Neural progenitor cell (in vitro differentiated cells): Measurements from ENCODE around the gene MMP25. TPM values are rescaled to one million over a fixed set of nuclear protein-coding genes. Genes with fewer than 3 reads are reported as not detected.

Experiments used
- DNase-seq: peaks from one replicate; pipeline ENCODE4 v3.0.0-alpha.2; 2016; ENCODE audit warnings: low spot score
- H2AFZ ChIP-seq: fragments of 200-600 bp; sonication (generic); replicated peaks from 2 replicates; pipeline ENCODE4 v1.6.1; 2016; ENCODE audit warnings: antibody characterized with exemption
- H3F3A ChIP-seq: fragments of 200-600 bp; sonication (generic); 2 replicates; pipeline ENCODE4 v1.6.1; 2016; ENCODE audit warnings: antibody characterized with exemption, low read depth
- H3K27ac ChIP-seq: fragments of 200-600 bp; sonication (generic); 2 replicates; pipeline ENCODE4 v1.5.1; 2016; ENCODE audit warnings: mild to moderate bottlenecking
- H3K27me3 ChIP-seq: fragments of 200-600 bp; sonication (generic); 2 replicates; pipeline ENCODE4 v1.6.1; 2016; ENCODE audit warnings: mild to moderate bottlenecking, moderate library complexity
- H3K36me3 ChIP-seq: fragments of 200-600 bp; sonication (generic); 2 replicates; pipeline ENCODE4 v1.5.1; 2016
- H3K4me1 ChIP-seq: fragments of 200-600 bp; sonication (generic); 2 replicates; pipeline ENCODE4 v1.6.1; 2016; ENCODE audit warnings: mixed run types
- H3K4me2 ChIP-seq: fragments of 200-600 bp; sonication (generic); 2 replicates; pipeline ENCODE4 v1.6.1; 2016
- H3K4me3 ChIP-seq: fragments of 200-600 bp; sonication (generic); 2 replicates; pipeline ENCODE4 v1.5.1; 2016
- H3K79me2 ChIP-seq: fragments of 200-600 bp; sonication (generic); 2 replicates; pipeline ENCODE4 v1.6.1; 2016; ENCODE audit warnings: low read depth
- H3K9ac ChIP-seq: fragments of 200-600 bp; sonication (generic); 2 replicates; pipeline ENCODE4 v1.6.1; 2016
- H3K9me3 ChIP-seq: fragments of 200-600 bp; sonication (generic); 2 replicates; pipeline ENCODE4 v1.5.1; 2016; ENCODE audit warnings: low read depth
- H4K20me1 ChIP-seq: fragments of 200-600 bp; sonication (generic); 2 replicates; pipeline ENCODE4 v1.6.1; 2016; ENCODE audit warnings: low read depth
- H3K27ac Mint-ChIP-seq: 3 replicates; pipeline ENCODE4 v1.8.0; 2021; ENCODE audit warnings: mixed read lengths
- H3K27me3 Mint-ChIP-seq: 2 replicates; pipeline ENCODE4 v1.8.0; 2022; ENCODE audit warnings: low read depth, mild to moderate bottlenecking, inconsistent platforms, moderate library complexity, mixed read lengths; ENCODE audit not compliant: insufficient read depth
- H3K36me3 Mint-ChIP-seq: 3 replicates; pipeline ENCODE4 v1.8.0; 2021; ENCODE audit warnings: mixed read lengths
- H3K4me1 Mint-ChIP-seq: 3 replicates; pipeline ENCODE4 v1.8.0; 2021; ENCODE audit warnings: mixed read lengths
- H3K4me3 Mint-ChIP-seq: 3 replicates; pipeline ENCODE4 v1.8.0; 2021; ENCODE audit warnings: mild to moderate bottlenecking, moderate library complexity, mixed read lengths
- H3K9me3 Mint-ChIP-seq: 3 replicates; pipeline ENCODE4 v1.8.0; 2020; ENCODE audit warnings: mixed read lengths
- EZH2 ChIP-seq: fragments of 200-600 bp; sonication (generic); IDR thresholded peaks from 2 replicates; pipeline ENCODE4 v1.6.1; 2017; ENCODE audit warnings: antibody characterized with exemption, mild to moderate bottlenecking, moderate library complexity
- EZH2phosphoT487 ChIP-seq: fragments of 200-600 bp; sonication (generic); IDR thresholded peaks from 2 replicates; pipeline ENCODE4 v1.6.1; 2017; ENCODE audit warnings: antibody characterized with exemption
- total RNA-seq: library from RNA; depleted of rRNA; stranded (reverse); fragments of >200 nt; gene quantifications from 2 replicates; pipeline ENCODE4 v1.2.3, GENCODE V29; 2015; ENCODE audit warnings: low replicate concordance
- TF ChIP-seq, protein P1 (sequence below): fragments of 200-600 bp; sonication (generic); IDR thresholded peaks from 2 replicates; pipeline ENCODE4 v1.5.1; 2017; ENCODE audit warnings: antibody characterized with exemption, mild to moderate bottlenecking

Gene MMP25
- total RNA-seq, 1 donor from 2014 or later, result 0.58 TPM

DNA sequence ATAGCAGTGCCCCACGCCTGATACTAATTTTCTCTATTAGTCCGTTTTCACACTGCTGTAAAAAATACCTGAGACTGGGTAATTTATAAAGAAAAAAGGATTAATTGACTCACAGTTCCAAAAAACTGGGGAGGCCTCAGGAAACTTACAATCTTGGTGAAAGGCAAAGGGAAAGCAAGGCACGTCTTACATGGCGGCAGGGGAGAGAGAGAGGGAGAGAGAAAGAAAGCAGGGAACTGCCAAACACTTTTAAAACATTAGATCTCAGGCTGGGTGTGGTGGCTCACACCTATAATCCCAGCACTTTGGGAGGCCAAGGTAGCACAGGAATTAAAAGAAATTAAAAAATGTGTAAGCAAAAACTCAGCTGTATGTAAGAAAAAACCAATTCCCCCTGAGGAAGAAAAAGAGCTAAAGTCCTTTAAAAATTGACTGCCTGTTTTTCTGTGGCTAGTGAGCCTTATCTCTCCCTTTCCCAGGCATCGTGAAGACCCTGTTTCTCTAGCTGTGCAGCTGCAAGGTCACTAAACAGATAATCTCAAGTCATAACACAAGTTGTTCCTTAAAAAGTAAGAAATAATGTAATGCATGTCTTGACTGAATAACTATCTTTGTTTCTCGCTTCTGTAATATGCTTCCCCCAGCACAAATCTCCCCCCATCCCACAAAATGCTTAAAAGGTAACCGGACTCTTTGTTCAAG lies 38.8 kb downstream of the MMP25 start:
- Mint-ChIP-seq H3K27me3 (peaks cover 10% of the 10 kb centered on the region), H3K4me3 (no peak overlapping the region), H3K27ac (no peak overlapping the region), H3K4me1 (peaks cover 32% of the 10 kb centered on the region), H3K9me3 (peaks cover 2% of the 10 kb centered on the region), H3K36me3 (no peaks in the 10 kb centered on the region)
- Histone ChIP-seq H3K4me2 (no peak overlapping the region), H3K79me2 (no peaks in the 10 kb centered on the region), H3K9me3 (no peaks in the 10 kb centered on the region), H3K36me3 (no peaks in the 10 kb centered on the region), H3K4me1 (peaks cover 6% of the 10 kb centered on the region), H2AFZ (no peak overlapping the region), H3K27me3 (no peaks in the 10 kb centered on the region), H3K4me3 (no peak overlapping the region), H3K9ac (no peak overlapping the region), H4K20me1 (no peaks in the 10 kb centered on the region), H3K27ac (no peak overlapping the region), H3F3A (peaks cover 12% of the 10 kb centered on the region)
- TF ChIP-seq EZH2phosphoT487, result no peak
- TF ChIP-seq, protein P1, sequence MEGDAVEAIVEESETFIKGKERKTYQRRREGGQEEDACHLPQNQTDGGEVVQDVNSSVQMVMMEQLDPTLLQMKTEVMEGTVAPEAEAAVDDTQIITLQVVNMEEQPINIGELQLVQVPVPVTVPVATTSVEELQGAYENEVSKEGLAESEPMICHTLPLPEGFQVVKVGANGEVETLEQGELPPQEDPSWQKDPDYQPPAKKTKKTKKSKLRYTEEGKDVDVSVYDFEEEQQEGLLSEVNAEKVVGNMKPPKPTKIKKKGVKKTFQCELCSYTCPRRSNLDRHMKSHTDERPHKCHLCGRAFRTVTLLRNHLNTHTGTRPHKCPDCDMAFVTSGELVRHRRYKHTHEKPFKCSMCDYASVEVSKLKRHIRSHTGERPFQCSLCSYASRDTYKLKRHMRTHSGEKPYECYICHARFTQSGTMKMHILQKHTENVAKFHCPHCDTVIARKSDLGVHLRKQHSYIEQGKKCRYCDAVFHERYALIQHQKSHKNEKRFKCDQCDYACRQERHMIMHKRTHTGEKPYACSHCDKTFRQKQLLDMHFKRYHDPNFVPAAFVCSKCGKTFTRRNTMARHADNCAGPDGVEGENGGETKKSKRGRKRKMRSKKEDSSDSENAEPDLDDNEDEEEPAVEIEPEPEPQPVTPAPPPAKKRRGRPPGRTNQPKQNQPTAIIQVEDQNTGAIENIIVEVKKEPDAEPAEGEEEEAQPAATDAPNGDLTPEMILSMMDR, result no peak
- no peak for TF ChIP-seq EZH2
- DNase-seq, result no peak

DNA sequence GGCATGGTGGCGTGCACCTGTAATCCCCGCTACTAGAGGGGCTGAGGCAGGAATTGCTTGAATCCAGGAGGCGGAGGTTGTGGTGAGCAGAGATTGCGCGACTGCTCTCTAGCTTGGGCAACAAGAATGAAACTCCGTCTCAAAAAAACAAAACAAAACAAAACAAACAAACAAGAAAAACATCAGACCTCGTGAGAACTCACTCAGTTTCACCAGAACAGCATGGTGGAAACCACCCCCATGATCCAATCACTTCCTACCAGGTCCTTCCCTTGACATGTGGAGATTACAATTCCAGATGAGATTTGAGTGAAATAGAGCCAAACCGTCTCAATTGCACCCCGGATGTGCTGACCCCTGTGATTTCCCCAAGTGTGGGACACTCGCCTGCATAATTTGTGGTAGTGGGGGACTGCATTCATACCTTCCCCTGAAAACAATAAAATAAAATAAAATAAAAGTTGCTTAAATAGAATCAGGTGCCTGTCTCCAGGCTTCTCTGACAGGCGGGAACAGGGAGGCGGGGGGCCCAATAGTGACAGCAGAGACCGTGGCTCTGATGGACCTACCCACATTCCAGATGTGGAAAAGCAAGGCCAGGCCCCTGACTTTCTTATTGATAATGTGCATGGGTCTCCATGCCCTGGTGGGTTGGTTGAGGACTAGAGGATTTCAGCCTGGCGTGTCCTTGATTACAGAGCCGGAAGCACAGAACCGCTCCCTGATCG lies 39.7 kb downstream of the MMP25 start:
- TF ChIP-seq, protein P1, result no peak
- TF ChIP-seq EZH2 (no peak), EZH2phosphoT487 (no peak)
- no peak overlapping the region for H3K4me2 ChIP-seq
- H3K36me3 ChIP-seq, result no peaks in the 10 kb centered on the region
- no peak overlapping the region for H2AFZ ChIP-seq
- Mint-ChIP-seq H3K9me3 (no peaks in the 10 kb centered on the region), H3K27me3 (peaks cover 10% of the 10 kb centered on the region), H3K4me1 (peaks cover 29% of the 10 kb centered on the region), H3K27ac (no peak overlapping the region), H3K36me3 (no peaks in the 10 kb centered on the region), H3K4me3 (peak overlapping the region; percentile 38)
- H3K9me3 ChIP-seq, result no peaks in the 10 kb centered on the region
- peaks cover 6% of the 10 kb centered on the region for H3K4me1 ChIP-seq
- peaks cover 12% of the 10 kb centered on the region for H3F3A ChIP-seq
- no peak overlapping the region for H3K9ac ChIP-seq
- H3K79me2 ChIP-seq, result no peaks in the 10 kb centered on the region
- H3K27me3 ChIP-seq, result no peaks in the 10 kb centered on the region
- no peak overlapping the region for H3K27ac ChIP-seq
- DNase-seq, result no peak
- H4K20me1 ChIP-seq, result no peaks in the 10 kb centered on the region
- no peak overlapping the region for H3K4me3 ChIP-seq

DNA sequence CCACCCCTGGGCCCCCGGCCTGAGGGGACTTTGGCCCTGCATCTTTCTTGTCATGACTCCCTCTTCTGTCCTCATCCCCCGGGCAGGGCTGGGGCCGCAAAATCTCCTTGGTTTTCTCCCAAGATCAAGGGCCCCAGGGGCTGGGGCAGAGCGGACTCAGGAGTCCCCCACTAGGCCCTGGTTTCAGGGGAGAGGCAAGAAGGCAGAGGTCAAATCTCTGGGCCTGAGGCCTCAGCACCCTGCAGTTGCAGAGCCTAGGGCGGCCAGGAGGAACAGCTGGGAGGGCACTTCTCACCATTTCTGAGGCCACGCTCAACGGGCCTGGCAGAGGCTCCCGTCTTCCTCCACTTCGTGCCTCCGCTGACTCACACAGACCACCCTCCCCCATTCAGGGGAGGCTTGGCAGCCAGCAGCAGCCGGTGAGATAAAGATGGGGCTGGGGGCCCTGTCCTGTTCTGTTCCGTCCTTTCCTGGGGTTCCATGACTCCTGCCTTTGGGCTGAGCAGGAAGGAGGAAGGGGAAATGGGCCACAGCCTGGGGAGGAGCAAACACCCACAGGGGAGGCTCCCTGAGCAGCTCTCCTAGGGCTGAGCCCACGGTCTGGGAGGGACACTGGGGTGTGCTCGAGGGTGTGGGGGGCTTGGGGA lies 40.4 kb downstream of the MMP25 start:
- Histone ChIP-seq H2AFZ (no peak overlapping the region), H3K4me1 (peaks cover 6% of the 10 kb centered on the region), H4K20me1 (no peaks in the 10 kb centered on the region), H3K4me3 (no peak overlapping the region), H3K27ac (no peak overlapping the region), H3K27me3 (no peaks in the 10 kb centered on the region), H3K36me3 (no peaks in the 10 kb centered on the region), H3K79me2 (no peaks in the 10 kb centered on the region), H3K9ac (no peak overlapping the region), H3K9me3 (no peaks in the 10 kb centered on the region), H3F3A (peaks cover 12% of the 10 kb centered on the region), H3K4me2 (no peak overlapping the region)
- Mint-ChIP-seq H3K9me3 (no peaks in the 10 kb centered on the region), H3K4me1 (peaks cover 26% of the 10 kb centered on the region), H3K27me3 (peaks cover 14% of the 10 kb centered on the region), H3K27ac (no peak overlapping the region), H3K4me3 (no peak overlapping the region), H3K36me3 (no peaks in the 10 kb centered on the region)
- DNase-seq, result no peak
- TF ChIP-seq, protein P1, result no peak
- TF ChIP-seq EZH2phosphoT487, result no peak
- no peak for TF ChIP-seq EZH2
